GM21825 (cell line): ENCODE data around the gene SEMA3F.
A peak's percentile ranks its signal among the peaks of the same experiment; 100 is the strongest.
"Not testable (repeated sequence)": the region's sequence is repeated elsewhere in the genome, so short reads cannot be mapped to it uniquely, and the experiment has no call there.

Experiments
- ATAC-seq: cut with Tn5 transposase; IDR thresholded peaks from one replicate; pipeline ENCODE4 v1.9.1; 2021; ENCODE audit warnings: mild to moderate bottlenecking, moderate library complexity; ENCODE audit not compliant: unreplicated experiment

The SEMA3F gene

GRCh38 chr3:50207359-50208042, 52.4 kb downstream of the SEMA3F start:
- no peak for ATAC-seq

DNA sequence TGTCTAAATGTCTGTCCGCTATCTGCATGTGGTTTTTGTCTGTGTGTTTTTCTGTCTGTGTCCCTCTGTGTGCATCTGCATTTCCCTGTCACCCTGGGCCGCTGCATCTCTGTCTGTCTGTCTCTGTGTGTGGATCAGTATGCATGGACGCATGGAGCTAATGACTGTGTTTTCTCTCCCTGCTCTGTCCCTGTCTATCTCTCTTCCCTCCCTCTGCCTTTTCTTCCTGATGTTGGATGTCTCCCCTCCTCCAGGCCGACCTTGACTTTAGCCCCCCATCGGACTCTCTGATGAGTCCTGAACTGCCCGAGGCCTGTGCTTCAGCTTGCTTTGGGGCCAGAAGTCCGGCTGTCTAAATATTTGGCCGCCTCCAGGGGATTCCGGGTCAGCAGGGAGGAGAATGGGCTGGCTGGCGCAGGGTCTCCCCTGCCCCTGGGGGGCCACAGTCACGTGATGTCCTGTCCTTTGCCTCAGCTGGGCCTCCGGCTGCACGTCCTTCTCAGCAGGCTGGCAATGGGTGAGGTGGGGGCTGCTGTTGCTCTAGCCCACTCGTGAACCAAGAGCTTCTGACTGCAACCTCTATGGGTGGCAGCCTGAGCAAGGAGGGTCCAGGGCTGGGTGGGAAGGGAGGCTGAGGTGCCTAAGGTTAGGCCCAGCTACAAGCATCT, 53.7 kb downstream of the SEMA3F start:
- no peak for ATAC-seq

- ATAC-seq, result no peak
Observed at GRCh38 chr3:50210176-50210509, 55.0 kb downstream of the SEMA3F start.

- ATAC-seq, result no peak
Observed at GRCh38 chr3:50210510-50211367, 55.6 kb downstream of the SEMA3F start.

DNA sequence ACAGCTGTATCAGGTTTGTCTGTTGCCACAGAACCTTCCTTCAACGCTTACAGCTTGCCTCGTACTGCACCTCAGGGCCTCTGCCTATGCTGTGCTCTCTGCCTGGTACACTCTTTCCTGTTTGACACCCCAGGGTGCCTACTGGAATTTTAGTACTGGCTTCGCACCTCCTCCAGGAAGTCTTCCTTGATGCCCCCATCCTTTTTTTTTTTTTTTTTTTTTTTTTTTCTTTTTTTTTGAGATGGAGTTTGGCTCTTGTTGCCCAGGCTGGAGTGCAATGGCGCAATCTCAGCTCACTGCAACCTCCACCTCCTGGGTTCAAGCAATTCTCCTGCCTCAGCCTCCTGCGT, 56.2 kb downstream of the SEMA3F start:
- not testable (repeated sequence) for ATAC-seq

DNA sequence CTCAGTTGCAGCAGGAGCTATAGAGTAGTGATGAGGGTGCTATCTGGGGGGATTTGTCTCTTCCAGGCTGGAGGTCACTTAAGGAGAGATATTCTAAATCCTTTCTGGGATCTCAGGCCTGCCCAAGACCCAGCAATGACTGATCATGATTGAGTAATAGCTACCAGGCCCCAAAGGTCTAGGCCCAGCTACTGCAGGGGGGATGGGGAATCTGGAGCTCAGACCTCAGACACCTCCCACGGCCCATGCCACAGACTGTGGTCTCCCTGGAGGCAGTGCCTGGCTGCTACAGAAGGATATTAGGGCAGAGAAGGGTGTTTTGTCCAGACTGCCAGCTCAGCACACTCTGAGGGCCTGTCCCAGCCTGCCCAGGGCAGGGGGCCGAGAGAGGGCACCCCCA, 56.8 kb downstream of the SEMA3F start:
- ATAC-seq, result no peak

DNA sequence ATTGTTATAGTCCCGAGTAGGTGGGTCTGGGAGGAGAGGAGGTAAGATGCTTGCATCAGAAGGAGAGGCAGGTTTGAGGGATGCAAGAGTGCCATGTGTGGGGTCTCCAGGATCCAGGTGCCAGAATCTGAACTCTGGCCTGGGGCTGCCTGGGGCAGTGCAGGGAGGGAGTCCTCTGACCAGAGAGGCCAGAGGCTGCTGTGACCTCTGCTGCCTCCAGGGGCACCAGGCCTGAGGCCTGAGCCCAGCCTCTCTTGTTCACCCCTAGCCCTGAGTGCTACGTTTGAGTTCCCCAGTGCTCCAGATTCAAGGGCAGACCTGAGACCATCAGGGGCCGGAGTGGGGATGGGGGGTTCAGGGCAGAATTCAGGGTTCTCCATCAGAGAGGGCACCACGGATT, 57.4 kb downstream of the SEMA3F start:
- no peak for ATAC-seq

- ATAC-seq, result no peak
Observed at GRCh38 chr3:50212971-50213370, 57.8 kb downstream of the SEMA3F start.

GRCh38 chr3:50213373-50213772, 58.2 kb downstream of the SEMA3F start:
- no peak for ATAC-seq

DNA sequence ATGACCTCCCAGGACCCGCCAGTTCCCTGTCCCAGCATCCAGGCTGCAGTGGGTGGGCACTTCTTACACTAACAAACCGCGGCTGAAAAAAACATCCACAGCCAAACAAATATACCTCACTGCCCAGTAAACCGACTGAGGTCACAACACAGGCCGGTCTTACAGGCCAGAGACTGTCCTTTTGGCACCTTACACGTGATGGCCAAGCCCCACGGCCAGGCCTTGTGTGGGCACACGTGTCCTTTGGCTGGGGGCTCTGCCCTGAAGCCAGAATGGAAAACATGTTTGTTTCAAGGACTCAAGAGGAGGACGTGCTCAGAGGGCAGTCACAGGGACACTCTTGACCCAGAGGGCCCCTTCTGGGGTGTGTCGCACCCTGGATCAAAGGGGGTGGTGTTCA, 59.7 kb downstream of the SEMA3F start:
- no peak for ATAC-seq

DNA sequence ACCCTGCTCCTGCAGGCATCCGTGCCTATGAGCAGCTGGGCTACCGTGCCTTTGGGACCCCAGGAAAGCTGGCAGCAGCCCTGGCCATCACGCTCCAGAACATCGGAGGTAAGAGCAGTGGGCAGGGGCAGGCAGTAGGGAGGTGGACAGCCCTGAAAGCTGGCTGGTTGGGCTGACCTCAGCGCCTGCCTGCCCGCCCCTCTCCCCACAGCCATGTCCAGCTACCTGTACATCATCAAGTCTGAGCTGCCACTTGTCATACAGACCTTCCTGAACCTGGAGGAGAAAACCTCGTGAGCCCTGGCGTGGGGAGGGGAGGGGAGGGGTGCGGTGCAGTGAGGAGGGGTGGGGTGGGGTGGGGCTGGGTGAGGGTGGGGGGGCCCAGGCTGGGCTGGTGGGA, 60.4 kb downstream of the SEMA3F start:
- no peak for ATAC-seq

- ATAC-seq, result no peak
Observed at GRCh38 chr3:50217681-50218080, 62.6 kb downstream of the SEMA3F start.

DNA sequence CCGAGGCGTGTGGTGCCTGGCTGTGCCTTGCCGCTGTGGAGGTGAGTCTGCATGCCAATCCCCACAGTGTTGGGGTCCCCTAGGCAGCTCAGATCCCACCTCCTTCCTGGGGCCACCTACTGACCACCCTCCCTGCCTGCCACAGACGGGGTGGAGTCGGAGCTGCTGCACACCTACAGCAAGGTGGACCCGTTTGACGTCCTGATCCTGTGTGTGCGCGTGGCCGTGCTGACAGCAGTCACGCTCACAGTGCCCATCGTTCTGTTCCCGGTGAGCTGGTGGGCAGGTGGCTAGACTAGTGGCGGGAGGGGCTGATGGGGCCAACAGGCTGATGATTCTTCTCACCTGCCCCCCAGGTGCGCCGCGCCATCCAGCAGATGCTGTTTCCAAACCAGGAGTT, 63.3 kb downstream of the SEMA3F start:
- ATAC-seq, result no peak

GRCh38 chr3:50219285-50219684, 64.2 kb downstream of the SEMA3F start:
- ATAC-seq, result no peak

DNA sequence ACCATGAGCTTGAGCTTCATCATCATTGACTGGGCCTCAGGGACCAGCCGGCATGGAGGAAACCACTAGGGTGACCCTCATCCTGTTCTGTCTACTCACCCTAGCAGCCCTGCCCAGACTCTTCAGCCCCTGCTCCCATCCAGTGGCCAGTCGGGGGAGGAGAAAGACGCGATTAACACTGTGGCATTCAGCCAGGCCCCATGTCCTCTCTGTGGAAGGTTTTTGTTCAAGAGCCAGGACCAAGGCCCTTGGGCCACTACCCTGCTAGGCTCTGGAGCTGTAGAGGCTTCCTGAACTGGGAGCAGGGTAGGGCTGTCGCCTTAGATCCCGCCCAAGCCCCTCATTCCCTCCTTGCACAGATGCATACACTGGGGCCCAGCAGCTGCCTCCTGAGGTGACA, 65.0 kb downstream of the SEMA3F start:
- ATAC-seq, result no peak

GRCh38 chr3:50221051-50221410, 65.9 kb downstream of the SEMA3F start:
- no peak for ATAC-seq

- ATAC-seq, result no peak
Observed at GRCh38 chr3:50221411-50222168, 66.5 kb downstream of the SEMA3F start.

DNA sequence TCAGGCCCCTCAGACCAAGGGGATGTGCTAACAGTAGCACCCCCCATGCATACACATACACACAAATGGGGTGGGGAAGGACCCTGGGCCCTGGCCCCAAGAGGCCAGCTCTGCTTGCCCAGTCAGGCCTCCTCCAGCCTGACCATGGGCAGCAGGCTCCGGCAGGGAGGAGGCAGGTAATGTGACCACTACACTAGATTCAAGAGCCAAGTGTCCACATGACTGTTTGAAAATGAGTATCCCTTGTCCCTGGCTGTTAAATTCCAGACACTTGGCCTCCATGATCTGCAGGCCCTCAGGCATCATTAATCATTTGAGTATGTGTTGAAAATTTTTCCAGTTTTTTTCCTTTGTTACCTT, 67.0 kb downstream of the SEMA3F start:
- no peak for ATAC-seq

- ATAC-seq, result no peak
Observed at GRCh38 chr3:50224639-50225038, 69.5 kb downstream of the SEMA3F start.

- peak; percentile 7 for ATAC-seq
Observed at GRCh38 chr3:50226888-50227389, 71.8 kb downstream of the SEMA3F start.
